Measurements from ENCODE around the gene RNF166. TPM values are rescaled to one million over a fixed set of nuclear protein-coding genes. Genes with fewer than 3 reads are reported as not detected.

RNF166 gene
- total and polyA plus RNA-seq, 8 donors: 9.7 to 40.9 (median 11.8) TPM

GRCh38 chr16:88716601-88717001 is 10.4 kb upstream of the RNF166 start:
- no peak overlapping the region for H3K27ac ChIP-seq
- FAIRE-seq (no peak), DNase-seq (no peak), ATAC-seq (no peak)
- H3K27me3 ChIP-seq: no peaks in the 10 kb centered on the region
- H3K4me1 ChIP-seq: no peaks in the 10 kb centered on the region
- H3K36me3 ChIP-seq: peaks cover 0 to 17% (median 12%) of the 10 kb centered on the region in 3 donors
- no peak overlapping the region for H3K4me3 ChIP-seq
- 96 to 98% methylated on average over 21 of the region's 21 CpGs for WGBS, 2 donors
- intact Hi-C loops (cut with DNase I): no loop called here
- TF ChIP-seq, protein P1, sequence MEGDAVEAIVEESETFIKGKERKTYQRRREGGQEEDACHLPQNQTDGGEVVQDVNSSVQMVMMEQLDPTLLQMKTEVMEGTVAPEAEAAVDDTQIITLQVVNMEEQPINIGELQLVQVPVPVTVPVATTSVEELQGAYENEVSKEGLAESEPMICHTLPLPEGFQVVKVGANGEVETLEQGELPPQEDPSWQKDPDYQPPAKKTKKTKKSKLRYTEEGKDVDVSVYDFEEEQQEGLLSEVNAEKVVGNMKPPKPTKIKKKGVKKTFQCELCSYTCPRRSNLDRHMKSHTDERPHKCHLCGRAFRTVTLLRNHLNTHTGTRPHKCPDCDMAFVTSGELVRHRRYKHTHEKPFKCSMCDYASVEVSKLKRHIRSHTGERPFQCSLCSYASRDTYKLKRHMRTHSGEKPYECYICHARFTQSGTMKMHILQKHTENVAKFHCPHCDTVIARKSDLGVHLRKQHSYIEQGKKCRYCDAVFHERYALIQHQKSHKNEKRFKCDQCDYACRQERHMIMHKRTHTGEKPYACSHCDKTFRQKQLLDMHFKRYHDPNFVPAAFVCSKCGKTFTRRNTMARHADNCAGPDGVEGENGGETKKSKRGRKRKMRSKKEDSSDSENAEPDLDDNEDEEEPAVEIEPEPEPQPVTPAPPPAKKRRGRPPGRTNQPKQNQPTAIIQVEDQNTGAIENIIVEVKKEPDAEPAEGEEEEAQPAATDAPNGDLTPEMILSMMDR (IDR thresholded peaks at IDR 0.05): no peak
- H3K9me3 ChIP-seq: no peaks in the 10 kb centered on the region

- DNase-seq (no peak), ATAC-seq (no peak), FAIRE-seq (no peak)
- 93 to 95% methylated on average over 14 to 15 of the region's 15 CpGs for WGBS, 2 donors
- no peaks in the 10 kb centered on the region for H3K27me3 ChIP-seq
- no peak overlapping the region for H3K27ac ChIP-seq
- H3K4me1 ChIP-seq: no peaks in the 10 kb centered on the region
- H3K9me3 ChIP-seq: no peaks in the 10 kb centered on the region
- TF ChIP-seq, protein P1 (IDR thresholded peaks at IDR 0.05): no peak
- no peak overlapping the region for H3K4me3 ChIP-seq
- intact Hi-C loops (cut with DNase I): no loop called here
- peaks cover 0 to 13% (median 12%) of the 10 kb centered on the region in 3 donors for H3K36me3 ChIP-seq
Observed at GRCh38 chr16:88716201-88716600, 10.0 kb upstream of the RNF166 start.

DNA sequence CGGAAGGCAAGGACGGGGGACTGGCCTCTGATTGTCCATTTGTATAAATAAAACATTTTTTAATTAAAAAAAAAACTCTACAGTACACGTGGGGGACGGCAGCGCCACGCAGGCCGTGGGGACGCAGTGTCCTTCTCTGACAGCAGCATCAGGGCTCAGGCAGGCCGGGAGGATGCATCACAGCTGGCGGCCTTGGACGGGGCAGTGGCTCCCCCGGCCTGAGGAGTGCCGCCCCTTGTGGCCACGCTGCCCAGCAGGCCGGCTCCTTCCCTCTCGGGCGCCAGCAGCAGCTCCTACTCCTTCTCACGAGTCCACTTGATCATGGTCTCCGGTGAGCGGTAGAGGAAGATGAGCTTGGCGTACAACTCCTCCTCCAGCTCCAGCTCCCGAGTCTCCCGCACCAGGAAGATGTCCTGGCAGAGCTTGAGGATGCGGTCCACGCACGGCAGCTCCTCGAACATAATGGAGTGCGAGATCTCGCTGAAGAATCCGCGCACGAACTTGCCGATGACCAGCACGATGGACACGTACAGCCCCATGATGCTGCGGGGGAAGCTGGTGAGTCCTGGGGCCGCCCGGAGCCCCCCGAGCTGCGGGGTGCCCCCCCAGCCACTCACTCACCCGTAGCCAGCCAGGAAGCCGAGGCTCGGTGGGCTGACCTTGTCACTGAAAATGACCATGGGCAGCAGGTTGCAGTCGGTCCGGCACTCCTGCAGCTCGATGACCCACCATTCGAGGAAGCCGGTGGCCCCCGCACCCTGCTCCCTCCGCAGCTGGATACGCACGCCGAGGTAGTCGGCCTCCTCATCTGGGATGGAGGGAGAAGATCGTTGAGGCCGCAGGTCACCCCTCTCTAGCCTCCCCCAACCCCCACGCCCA is 9.3 kb upstream of the RNF166 start:
- no peak overlapping the region for H3K27ac ChIP-seq
- peaks cover 0 to 13% (median 12%) of the 10 kb centered on the region in 3 donors for H3K36me3 ChIP-seq
- DNase-seq (no peak), ATAC-seq (no peak), FAIRE-seq (no peak)
- TF ChIP-seq, protein P1 (IDR thresholded peaks at IDR 0.05): no peak
- no peak overlapping the region for H3K4me3 ChIP-seq
- no peaks in the 10 kb centered on the region for H3K27me3 ChIP-seq
- intact Hi-C loops (cut with DNase I): no loop called here
- H3K4me1 ChIP-seq: no peaks in the 10 kb centered on the region
- H3K9me3 ChIP-seq: no peaks in the 10 kb centered on the region
- 93 to 95% methylated on average over 57 of the region's 57 CpGs for WGBS, 2 donors

DNA sequence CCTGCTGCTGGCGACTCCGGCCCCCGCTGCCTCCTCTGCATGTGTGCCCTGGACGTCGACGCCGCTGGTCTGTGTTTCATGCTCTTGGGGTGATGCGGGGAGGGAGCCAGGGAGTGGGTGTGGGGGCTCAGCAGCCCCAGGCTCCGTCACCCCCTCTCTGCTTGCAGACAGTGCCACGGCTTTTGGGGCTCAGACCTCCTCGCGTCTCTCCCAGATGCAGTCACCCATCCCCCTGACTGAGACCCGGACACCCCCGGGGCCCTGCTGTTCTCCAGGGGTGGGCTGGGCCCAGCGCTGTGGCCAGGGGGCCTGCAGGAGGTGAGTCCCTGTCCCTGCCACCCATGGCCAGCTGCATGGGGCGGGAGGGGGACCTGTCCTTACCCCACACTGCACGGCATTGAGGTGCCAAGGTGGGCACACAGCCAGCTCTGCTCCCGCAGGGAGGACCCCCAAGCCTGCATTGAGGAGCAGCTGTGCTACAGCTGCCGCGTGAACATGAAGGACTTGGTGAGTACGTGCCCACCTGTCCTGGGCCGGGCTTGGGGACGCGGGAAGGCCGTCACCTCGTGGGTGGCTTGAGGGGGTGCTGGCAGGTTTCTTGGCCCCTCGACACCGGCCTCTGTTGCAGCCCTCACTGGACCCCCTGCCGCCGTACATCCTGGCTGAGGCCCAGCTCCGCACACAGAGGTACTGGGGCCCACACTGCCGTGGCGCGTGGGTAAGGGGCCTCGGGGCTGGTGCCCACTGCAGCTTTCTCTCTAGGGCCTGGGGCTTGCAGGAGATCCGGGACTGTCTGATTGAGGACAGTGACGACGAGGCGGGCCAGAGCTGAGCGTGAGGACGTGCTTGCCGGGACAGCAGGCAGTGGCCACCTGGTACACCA is 8.5 kb upstream of the RNF166 start:
- TF ChIP-seq, protein P1 (IDR thresholded peaks at IDR 0.05): no peak
- H3K4me3 ChIP-seq: no peak overlapping the region
- intact Hi-C loops (cut with DNase I): no loop called here
- ATAC-seq (no peak), FAIRE-seq (no peak), DNase-seq (no peak)
- no peaks in the 10 kb centered on the region for H3K4me1 ChIP-seq
- no peaks in the 10 kb centered on the region for H3K27me3 ChIP-seq
- 93 to 95% methylated on average over 41 to 42 of the region's 42 CpGs for whole genome bisulfite sequencing, 2 donors
- no peaks in the 10 kb centered on the region for H3K9me3 ChIP-seq
- peaks cover 0 to 13% (median 12%) of the 10 kb centered on the region in 3 donors for H3K36me3 ChIP-seq
- H3K27ac ChIP-seq: no peak overlapping the region

All from pancreas (tissue), 10 donors.